Activated CD4-positive, alpha-beta T cell treated with anti-CD3 and anti-CD28 coated beads for 24 hours (primary cell): ENCODE measurements around the gene ANXA5.
"Not testable (repeated sequence)": the region's sequence is repeated elsewhere in the genome, so short reads cannot be mapped to it uniquely, and the experiment has no call there.

Source experiments
- DNase-seq, 2 donors: peaks; one replicate each; pipeline ENCODE4 v3.0.0-alpha.2; 2020; ENCODE audit warnings: low read depth in 2 of 2

ANXA5 gene

GRCh38 chr4:121696581-121697461 lies at the start of gene ANXA5:
Gene ANXA5, minus strand, starts transcription at chr4:121696980. Its CDS starts 391 bp downstream, at chr4:121696589.
- peak; percentile 37 to 63 for DNase-seq

- no peak for DNase-seq
Measured at GRCh38 chr4:121742794-121743193, 46.0 kb upstream of the ANXA5 start.

- DNase-seq: no peak
Measured at GRCh38 chr4:121741751-121742150, 45.0 kb upstream of the ANXA5 start.

- DNase-seq: no peak
Measured at GRCh38 chr4:121740796-121741409, 44.1 kb upstream of the ANXA5 start.

DNA sequence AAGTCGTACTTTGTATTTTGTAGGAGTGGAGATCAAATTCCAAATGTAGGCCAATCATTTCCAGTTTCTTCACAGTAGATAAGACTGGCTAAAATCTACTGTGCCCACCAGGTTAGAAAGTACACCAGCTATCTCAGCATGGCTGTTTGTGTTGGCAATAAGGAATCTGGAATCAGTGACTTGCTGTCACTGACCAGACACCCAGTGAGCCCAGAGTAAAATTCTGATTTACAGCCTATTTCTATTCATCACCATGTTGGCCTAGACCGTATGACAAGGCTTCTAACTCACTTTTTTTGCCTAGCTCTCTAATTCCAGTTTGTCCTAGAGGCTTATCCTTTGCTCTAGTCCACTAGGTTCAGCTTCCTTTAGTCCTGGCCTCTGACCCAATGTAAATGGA lies 42.8 kb upstream of the ANXA5 start:
- no peak for DNase-seq

- DNase-seq: no peak
Measured at GRCh38 chr4:121738780-121739535, 42.2 kb upstream of the ANXA5 start.

- no peak for DNase-seq
Measured at GRCh38 chr4:121737846-121738554, 41.2 kb upstream of the ANXA5 start.

DNA sequence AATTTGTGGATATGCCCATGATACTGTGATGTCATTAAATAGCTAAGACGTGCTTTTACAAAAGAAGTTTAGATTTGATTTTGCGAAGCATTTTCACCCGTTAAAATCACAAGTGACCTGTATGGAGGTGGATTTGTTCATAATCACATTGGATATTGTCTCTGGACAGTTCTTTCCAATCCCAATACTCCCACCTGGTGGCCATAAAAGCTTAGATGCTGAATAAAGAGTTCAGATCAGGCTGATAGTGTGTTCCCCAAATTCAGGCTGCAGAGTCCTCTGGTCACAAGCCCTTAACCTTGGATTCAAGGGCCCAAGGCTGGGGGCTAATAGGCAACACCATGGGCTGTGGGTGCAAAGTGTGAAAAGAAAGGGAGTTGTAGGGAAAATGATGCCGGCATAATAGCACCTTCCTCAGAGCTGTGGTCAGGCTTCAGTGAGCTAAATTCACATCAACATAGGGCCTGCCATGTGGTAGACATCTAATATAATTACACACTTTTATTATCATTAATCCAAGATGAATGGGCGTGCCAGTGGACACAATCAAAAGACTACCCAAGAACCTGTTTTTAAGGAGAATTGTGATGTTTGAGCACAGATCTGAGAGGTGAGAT lies 40.1 kb upstream of the ANXA5 start:
- peak in 1 of 2 donors; percentile 8 for DNase-seq

DNA sequence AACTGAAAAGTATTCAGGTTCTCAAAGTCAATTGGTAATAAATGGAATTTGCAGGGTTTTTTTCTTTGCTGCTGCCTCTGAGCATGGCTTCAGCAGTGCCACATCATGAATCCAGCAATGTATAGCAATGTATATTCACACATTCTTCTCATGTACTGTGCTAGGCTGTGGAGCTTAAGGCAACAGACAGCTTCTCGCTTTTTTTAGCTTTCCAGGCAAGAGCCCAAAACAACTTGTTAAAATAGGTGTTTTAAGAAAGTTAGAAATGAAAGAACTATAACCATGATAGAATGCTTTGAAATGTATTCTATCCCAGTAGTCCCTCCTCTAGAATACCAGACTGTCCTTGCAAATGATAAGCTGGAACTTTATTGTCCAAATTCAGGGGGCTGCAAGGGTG lies 37.8 kb upstream of the ANXA5 start:
- no peak for DNase-seq

DNA sequence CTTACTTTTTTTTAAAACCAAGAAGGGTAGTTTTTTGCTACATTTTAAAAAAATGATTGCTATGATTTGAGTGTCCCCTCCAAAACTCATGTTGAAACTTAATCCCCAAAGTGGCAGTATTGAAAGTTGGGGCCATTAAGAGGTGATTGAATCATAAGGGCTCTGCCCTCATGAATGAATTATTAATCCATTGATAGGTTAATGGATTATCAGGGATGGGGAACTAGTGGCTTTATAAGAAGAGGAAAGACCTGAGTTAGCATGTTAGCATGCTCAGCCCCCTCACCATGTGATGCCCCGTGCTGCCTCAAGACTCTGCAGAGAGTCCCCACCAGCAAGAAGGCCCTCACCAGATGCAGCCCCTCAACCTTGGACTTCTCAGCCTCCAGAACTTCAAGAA lies 37.2 kb upstream of the ANXA5 start:
- DNase-seq: no peak

- not testable (repeated sequence) for DNase-seq
Measured at GRCh38 chr4:121729753-121730152, 33.0 kb upstream of the ANXA5 start.

GRCh38 chr4:121728798-121729226 lies 32.0 kb upstream of the ANXA5 start:
- DNase-seq: no peak

- no peak for DNase-seq
Measured at GRCh38 chr4:121728066-121728465, 31.3 kb upstream of the ANXA5 start.

DNA sequence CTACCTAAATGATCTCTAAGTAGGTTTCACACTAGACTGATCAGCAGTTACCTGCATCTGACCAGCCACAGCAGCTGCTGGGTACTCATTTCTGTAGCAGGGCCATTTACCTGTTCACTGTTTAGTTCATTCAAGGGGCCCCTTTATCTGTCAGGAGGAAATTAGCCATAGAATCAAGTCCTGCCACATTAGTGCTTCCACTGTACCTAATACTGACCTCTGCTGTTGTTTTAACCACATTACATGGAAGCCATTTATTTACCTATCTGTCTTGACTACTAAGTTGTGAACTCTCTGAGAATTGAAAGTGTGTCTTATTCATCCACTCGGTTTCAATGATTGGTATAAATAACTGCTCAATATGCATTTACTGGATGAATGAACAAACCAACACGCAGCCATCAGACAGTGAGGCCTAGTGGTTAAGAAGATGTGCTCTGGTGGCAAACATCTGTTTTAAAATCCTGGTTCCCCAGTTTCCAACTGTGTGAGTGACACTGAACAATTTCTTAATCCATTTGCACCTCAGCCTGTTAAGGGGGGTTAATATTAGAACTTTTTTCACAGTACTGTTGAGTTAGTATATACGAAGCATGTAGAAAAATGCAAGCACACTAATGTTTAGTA lies 30.0 kb upstream of the ANXA5 start:
- DNase-seq: peak in 1 of 2 donors; percentile 5

- DNase-seq: no peak
Measured at GRCh38 chr4:121724671-121725070, 27.9 kb upstream of the ANXA5 start.

DNA sequence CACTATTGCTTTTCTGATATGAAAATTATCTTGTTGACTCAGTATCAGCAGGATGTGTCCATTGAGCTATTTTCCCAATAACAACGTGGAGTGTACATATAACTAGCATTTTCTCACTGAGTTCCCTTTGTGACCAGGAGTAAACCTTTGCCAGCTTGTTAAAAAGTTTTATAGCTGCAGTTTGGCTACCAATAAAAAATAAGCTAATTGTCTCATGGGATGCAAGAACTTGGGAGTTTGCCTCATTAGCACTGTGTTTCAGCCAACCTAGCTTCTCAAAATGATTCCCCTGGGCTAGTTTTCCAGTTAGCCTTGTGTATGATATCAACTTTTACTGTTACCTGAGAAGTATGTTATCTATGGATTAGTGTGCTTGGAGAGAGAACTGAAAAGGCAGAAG lies 24.9 kb upstream of the ANXA5 start:
- no peak for DNase-seq

DNA sequence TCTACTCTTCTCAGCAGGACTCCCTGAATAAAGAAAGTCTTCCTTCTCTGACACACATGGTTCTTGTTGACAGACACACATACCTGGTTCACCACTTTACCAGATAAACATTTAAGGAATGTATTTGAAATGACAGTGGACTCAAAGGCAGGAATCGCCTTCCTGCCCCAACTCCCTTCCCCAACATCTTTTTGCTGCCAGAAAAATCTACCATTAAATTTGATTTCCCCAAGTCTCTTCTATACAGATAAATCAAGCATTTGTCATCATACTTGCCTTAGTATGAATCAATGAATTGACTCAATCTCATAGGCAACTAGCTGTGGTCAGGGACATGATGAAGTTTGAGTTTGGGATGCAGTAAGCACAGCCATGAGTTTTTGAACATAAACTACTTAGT lies 23.3 kb upstream of the ANXA5 start:
- DNase-seq: no peak

DNA sequence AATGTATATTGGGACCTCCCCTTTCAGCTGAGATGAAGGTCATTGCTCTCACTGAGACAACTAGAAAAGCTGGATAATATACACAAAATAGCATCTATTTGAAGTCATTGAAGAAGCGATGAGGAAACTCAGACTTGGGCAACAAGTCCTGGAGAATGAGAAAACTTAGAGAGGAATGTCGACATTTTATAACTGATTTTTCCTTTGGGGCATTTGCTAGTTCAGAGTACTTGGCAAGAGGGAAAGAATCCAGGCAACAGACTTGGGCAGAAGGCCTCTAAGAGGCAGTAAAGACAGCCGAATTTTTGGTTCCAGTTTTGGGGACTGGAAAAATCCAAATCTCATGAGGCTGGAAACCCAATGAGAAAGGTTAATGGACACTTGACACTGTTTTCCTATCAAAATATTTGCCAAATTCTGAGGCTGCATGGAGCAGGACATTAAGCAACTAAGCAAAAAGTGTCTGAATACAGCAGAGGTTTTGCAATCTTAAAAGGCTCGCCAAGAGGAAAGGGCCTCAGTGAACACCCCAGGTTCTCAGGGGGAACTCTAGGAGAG lies 21.0 kb upstream of the ANXA5 start:
- DNase-seq: no peak

DNA sequence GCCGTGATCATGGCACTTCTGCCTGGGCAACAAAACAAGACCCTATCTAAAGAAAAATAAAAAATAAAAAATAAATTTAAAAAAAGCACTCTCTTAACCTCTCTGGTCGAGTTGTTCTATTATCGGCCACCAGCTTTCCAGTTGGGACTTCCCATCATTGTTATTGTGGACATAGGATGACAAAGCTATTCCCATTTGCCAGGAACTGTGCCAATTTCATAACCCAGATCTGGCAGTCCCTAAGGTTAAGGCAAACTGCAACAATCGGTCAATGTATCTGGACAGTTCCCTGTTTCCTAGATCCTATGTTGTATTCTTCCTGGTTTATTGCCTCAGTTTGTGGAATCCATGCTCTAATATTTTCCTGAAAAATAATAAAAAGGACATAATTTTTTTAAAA lies 17.8 kb upstream of the ANXA5 start:
- DNase-seq: no peak

GRCh38 chr4:121712783-121713182 lies 16.0 kb upstream of the ANXA5 start:
- DNase-seq: no peak
